HEK293 (cell line): ENCODE results near the gene DUSP10.

ENCODE experiments used
- BCL6B ChIP-seq: fragments of 450-650 bp; formaldehyde crosslinking; IDR thresholded peaks from 2 replicates; pipeline ENCODE4 v1.5.1; 2017; ENCODE audit warnings: missing biosample characterization, missing genetic modification characterization
- GFI1B ChIP-seq: fragments of 450-650 bp; formaldehyde crosslinking; IDR thresholded peaks from 2 replicates; pipeline ENCODE4 v1.5.1; 2016; ENCODE audit warnings: missing biosample characterization, missing genetic modification characterization
- GLI2 ChIP-seq: fragments of 450-650 bp; formaldehyde crosslinking; IDR thresholded peaks from 2 replicates; pipeline ENCODE4; 2017; ENCODE audit warnings: missing biosample characterization, missing genetic modification characterization, low read depth, borderline replicate concordance
- GLIS2 ChIP-seq: fragments of 450-650 bp; formaldehyde crosslinking; IDR thresholded peaks from 2 replicates; pipeline ENCODE4 v1.5.1; 2016; ENCODE audit warnings: missing biosample characterization, missing genetic modification characterization
- KLF1 ChIP-seq: fragments of 450-650 bp; formaldehyde crosslinking; IDR thresholded peaks from 2 replicates; pipeline ENCODE4 v1.5.1; 2016; ENCODE audit warnings: missing biosample characterization, missing genetic modification characterization
- MEIS1 ChIP-seq: sonication (generic); formaldehyde crosslinking; IDR thresholded peaks from 2 replicates; pipeline ENCODE4 v1.8.1; 2022; ENCODE audit warnings: missing genetic modification reagents, mild to moderate bottlenecking, borderline replicate concordance
- MZF1 ChIP-seq: fragments of 450-650 bp; formaldehyde crosslinking; IDR thresholded peaks from 2 replicates; pipeline ENCODE4 v1.5.1; 2017; ENCODE audit warnings: missing biosample characterization, missing genetic modification characterization, borderline replicate concordance
- TSHZ1 ChIP-seq: fragments of 450-650 bp; formaldehyde crosslinking; IDR thresholded peaks from 2 replicates; pipeline ENCODE4 v1.5.1; 2016; ENCODE audit warnings: missing biosample characterization, missing genetic modification characterization, borderline replicate concordance
- ZBTB17 ChIP-seq: fragments of 450-650 bp; formaldehyde crosslinking; IDR thresholded peaks from 2 replicates; pipeline ENCODE4 v1.5.1; 2016; ENCODE audit warnings: missing biosample characterization, missing genetic modification characterization
- ZBTB26 ChIP-seq: fragments of 450-650 bp; formaldehyde crosslinking; optimal IDR thresholded peaks from 2 replicates; pipeline ENCODE3; 2016; ENCODE audit warnings: missing biosample characterization, mild to moderate bottlenecking, missing genetic modification characterization
- ZBTB8A ChIP-seq: fragments of 450-650 bp; formaldehyde crosslinking; IDR thresholded peaks from 2 replicates; pipeline ENCODE4 v1.5.1; 2016; ENCODE audit warnings: missing biosample characterization, missing genetic modification characterization
- ZFHX2 ChIP-seq: fragments of 450-650 bp; formaldehyde crosslinking; conservative IDR thresholded peaks from 2 replicates; pipeline ENCODE4 v1.5.1; 2016; ENCODE audit warnings: missing biosample characterization, missing genetic modification characterization
- ZFP69B ChIP-seq: fragments of 450-650 bp; formaldehyde crosslinking; IDR thresholded peaks from 2 replicates; pipeline ENCODE4 v1.5.1; 2016; ENCODE audit warnings: missing biosample characterization, missing genetic modification characterization
- ZNF10 ChIP-seq: fragments of 450-650 bp; formaldehyde crosslinking; IDR thresholded peaks from 2 replicates; pipeline ENCODE4 v1.5.1; 2017; ENCODE audit warnings: missing biosample characterization, missing genetic modification characterization
- ZNF133 ChIP-seq: fragments of 450-650 bp; formaldehyde crosslinking; IDR thresholded peaks from 2 replicates; pipeline ENCODE4 v1.5.1; 2016; ENCODE audit warnings: missing biosample characterization, missing genetic modification characterization
- ZNF140 ChIP-seq: fragments of 450-650 bp; formaldehyde crosslinking; IDR thresholded peaks from 2 replicates; pipeline ENCODE4 v1.5.1; 2016; ENCODE audit warnings: missing biosample characterization, missing genetic modification characterization
- ZNF16 ChIP-seq: fragments of 450-650 bp; formaldehyde crosslinking; IDR thresholded peaks from 2 replicates; pipeline ENCODE4 v1.5.1; 2016; ENCODE audit warnings: low read depth, missing biosample characterization, missing genetic modification characterization
- ZNF239 ChIP-seq: fragments of 450-650 bp; formaldehyde crosslinking; IDR thresholded peaks from 2 replicates; pipeline ENCODE4 v1.5.1; 2016; ENCODE audit warnings: missing biosample characterization, missing genetic modification characterization
- ZNF335 ChIP-seq: fragments of 450-650 bp; formaldehyde crosslinking; conservative IDR thresholded peaks from 2 replicates; pipeline ENCODE4 v1.5.1; 2016; ENCODE audit warnings: missing biosample characterization, missing genetic modification characterization
- ZNF404 ChIP-seq: fragments of 450-650 bp; formaldehyde crosslinking; IDR thresholded peaks from 2 replicates; pipeline ENCODE4 v1.5.1; 2017; ENCODE audit warnings: missing biosample characterization, missing genetic modification characterization
- ZNF48 ChIP-seq: fragments of 450-650 bp; formaldehyde crosslinking; IDR thresholded peaks from 2 replicates; pipeline ENCODE4 v1.5.1; 2016; ENCODE audit warnings: missing biosample characterization, missing genetic modification characterization
- ZNF548 ChIP-seq: fragments of 450-650 bp; formaldehyde crosslinking; IDR thresholded peaks from 2 replicates; pipeline ENCODE4 v1.5.1; 2016; ENCODE audit warnings: missing biosample characterization, missing genetic modification characterization
- ZNF585B ChIP-seq: fragments of 450-650 bp; formaldehyde crosslinking; IDR thresholded peaks from 2 replicates; pipeline ENCODE4 v1.5.1; 2016; ENCODE audit warnings: missing biosample characterization, missing genetic modification characterization
- ZNF629 ChIP-seq: fragments of 450-650 bp; formaldehyde crosslinking; IDR thresholded peaks from 2 replicates; pipeline ENCODE4 v1.5.1; 2017; ENCODE audit warnings: missing biosample characterization, missing genetic modification characterization
- ZNF768 ChIP-seq: fragments of 450-650 bp; formaldehyde crosslinking; IDR thresholded peaks from 2 replicates; pipeline ENCODE4 v1.5.1; 2018; ENCODE audit warnings: missing biosample characterization, mild to moderate bottlenecking, missing genetic modification characterization
- TF ChIP-seq, protein P1 (sequence below): fragments of 450-650 bp; formaldehyde crosslinking; IDR thresholded peaks from 2 replicates; pipeline ENCODE4 v1.5.1; 2016; ENCODE audit warnings: missing biosample characterization, missing genetic modification characterization
- TF ChIP-seq, protein P2 (sequence below): fragments of 450-650 bp; formaldehyde crosslinking; IDR thresholded peaks from 2 replicates; pipeline ENCODE4 v1.5.1; 2016; ENCODE audit warnings: missing biosample characterization, missing genetic modification characterization
- TF ChIP-seq, protein P3 (sequence below): fragments of 450-650 bp; formaldehyde crosslinking; IDR thresholded peaks from 2 replicates; pipeline ENCODE4 v1.5.1; 2016; ENCODE audit warnings: missing biosample characterization, missing genetic modification characterization, low read depth

Gene DUSP10

GRCh38 chr1:221715321-221716169 lies 26.3 kb downstream of the DUSP10 start (continued):
- TF ChIP-seq TSHZ1 (tag by site-specific recombination) = peak; percentile 48; the same call in 1 of the 2 replicates
- TF ChIP-seq, protein P1, sequence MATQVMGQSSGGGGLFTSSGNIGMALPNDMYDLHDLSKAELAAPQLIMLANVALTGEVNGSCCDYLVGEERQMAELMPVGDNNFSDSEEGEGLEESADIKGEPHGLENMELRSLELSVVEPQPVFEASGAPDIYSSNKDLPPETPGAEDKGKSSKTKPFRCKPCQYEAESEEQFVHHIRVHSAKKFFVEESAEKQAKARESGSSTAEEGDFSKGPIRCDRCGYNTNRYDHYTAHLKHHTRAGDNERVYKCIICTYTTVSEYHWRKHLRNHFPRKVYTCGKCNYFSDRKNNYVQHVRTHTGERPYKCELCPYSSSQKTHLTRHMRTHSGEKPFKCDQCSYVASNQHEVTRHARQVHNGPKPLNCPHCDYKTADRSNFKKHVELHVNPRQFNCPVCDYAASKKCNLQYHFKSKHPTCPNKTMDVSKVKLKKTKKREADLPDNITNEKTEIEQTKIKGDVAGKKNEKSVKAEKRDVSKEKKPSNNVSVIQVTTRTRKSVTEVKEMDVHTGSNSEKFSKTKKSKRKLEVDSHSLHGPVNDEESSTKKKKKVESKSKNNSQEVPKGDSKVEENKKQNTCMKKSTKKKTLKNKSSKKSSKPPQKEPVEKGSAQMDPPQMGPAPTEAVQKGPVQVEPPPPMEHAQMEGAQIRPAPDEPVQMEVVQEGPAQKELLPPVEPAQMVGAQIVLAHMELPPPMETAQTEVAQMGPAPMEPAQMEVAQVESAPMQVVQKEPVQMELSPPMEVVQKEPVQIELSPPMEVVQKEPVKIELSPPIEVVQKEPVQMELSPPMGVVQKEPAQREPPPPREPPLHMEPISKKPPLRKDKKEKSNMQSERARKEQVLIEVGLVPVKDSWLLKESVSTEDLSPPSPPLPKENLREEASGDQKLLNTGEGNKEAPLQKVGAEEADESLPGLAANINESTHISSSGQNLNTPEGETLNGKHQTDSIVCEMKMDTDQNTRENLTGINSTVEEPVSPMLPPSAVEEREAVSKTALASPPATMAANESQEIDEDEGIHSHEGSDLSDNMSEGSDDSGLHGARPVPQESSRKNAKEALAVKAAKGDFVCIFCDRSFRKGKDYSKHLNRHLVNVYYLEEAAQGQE (tag by site-specific recombination) = no peak
- no peak for TF ChIP-seq ZNF768 (tag by site-specific recombination)
- TF ChIP-seq ZFHX2 = no peak
- no peak for TF ChIP-seq BCL6B (tag by site-specific recombination)
- no peak for TF ChIP-seq KLF1
- TF ChIP-seq ZNF629 (tag by site-specific recombination) = peak; percentile 89
- 0 out of 2 replicates have a peak, but pooled peaks have one; percentile 17 for TF ChIP-seq ZFP69B (tag by site-specific recombination)
- peak; percentile 38; the same call in 1 of the 2 replicates for TF ChIP-seq ZNF335 (tag by site-specific recombination)
- TF ChIP-seq ZNF548 (tag by site-specific recombination) = no peak
- no peak for TF ChIP-seq ZNF140 (tag by site-specific recombination)
- TF ChIP-seq ZNF133 (tag by site-specific recombination) = no peak
- no peak for TF ChIP-seq ZNF48 (tag by site-specific recombination)
- no peak for TF ChIP-seq ZNF16 (tag by site-specific recombination)
- TF ChIP-seq, protein P2, sequence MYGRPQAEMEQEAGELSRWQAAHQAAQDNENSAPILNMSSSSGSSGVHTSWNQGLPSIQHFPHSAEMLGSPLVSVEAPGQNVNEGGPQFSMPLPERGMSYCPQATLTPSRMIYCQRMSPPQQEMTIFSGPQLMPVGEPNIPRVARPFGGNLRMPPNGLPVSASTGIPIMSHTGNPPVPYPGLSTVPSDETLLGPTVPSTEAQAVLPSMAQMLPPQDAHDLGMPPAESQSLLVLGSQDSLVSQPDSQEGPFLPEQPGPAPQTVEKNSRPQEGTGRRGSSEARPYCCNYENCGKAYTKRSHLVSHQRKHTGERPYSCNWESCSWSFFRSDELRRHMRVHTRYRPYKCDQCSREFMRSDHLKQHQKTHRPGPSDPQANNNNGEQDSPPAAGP = no peak; the same call in none of the 2 replicates
- peak; percentile 32; the same call in 1 of the 2 replicates for TF ChIP-seq MZF1 (tag by site-specific recombination)
- TF ChIP-seq ZBTB17 (tag by site-specific recombination) = peak; percentile 49
- no peak for TF ChIP-seq ZNF585B (tag by site-specific recombination)
- TF ChIP-seq ZBTB8A = no peak
- TF ChIP-seq ZNF239 (tag by site-specific recombination) = no peak
- no peak for TF ChIP-seq ZBTB26 (tag by site-specific recombination)
- TF ChIP-seq ZNF10 (tag by site-specific recombination) = peak; percentile 67; the same call in 1 of the 2 replicates
- TF ChIP-seq GLI2 = peak; percentile 74; the same call in 1 of the 2 replicates
- no peak for TF ChIP-seq ZNF404 (tag by site-specific recombination)
- TF ChIP-seq GFI1B (tag by site-specific recombination) = 0 out of 2 replicates have a peak, but pooled peaks have one; percentile 54
- TF ChIP-seq, protein P3, sequence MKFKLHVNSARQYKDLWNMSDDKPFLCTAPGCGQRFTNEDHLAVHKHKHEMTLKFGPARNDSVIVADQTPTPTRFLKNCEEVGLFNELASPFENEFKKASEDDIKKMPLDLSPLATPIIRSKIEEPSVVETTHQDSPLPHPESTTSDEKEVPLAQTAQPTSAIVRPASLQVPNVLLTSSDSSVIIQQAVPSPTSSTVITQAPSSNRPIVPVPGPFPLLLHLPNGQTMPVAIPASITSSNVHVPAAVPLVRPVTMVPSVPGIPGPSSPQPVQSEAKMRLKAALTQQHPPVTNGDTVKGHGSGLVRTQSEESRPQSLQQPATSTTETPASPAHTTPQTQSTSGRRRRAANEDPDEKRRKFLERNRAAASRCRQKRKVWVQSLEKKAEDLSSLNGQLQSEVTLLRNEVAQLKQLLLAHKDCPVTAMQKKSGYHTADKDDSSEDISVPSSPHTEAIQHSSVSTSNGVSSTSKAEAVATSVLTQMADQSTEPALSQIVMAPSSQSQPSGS (tag by site-specific recombination) = peak; percentile 69; the same call in 1 of the 2 replicates
- no peak for TF ChIP-seq GLIS2 (tag by site-specific recombination)
- no peak for TF ChIP-seq MEIS1
